SK-N-SH (cell line): ENCODE data around the gene POLN. TPM values are rescaled to one million over a fixed set of nuclear protein-coding genes. Genes with fewer than 3 reads are reported as not detected.

Source experiments
- CTCF ChIA-PET: fragments of 300-600, 350-600 bp; formaldehyde crosslinking; extraction: SDS; loops from one replicate; lab custom pipeline; 2021; lab: Yijun Ruan, JAX
- POLR2A ChIA-PET: fragments of 350-600 bp; sonication (Branson Sonifier 250); formaldehyde crosslinking; extraction: SDS; loops from one replicate; lab custom pipeline; 2020; ENCODE audit warnings: antibody characterized with exemption, inconsistent platforms; lab: Yijun Ruan, JAX
- DNase-seq: peaks from one replicate; pipeline ENCODE4 v3.0.0; 2012
- H2AFZ ChIP-seq: fragments of 200-600 bp; sonication (generic); 2 replicates; pipeline ENCODE4 v1.8.1; 2016; ENCODE audit warnings: antibody characterized with exemption, mild to moderate bottlenecking, low read depth
- H3F3A ChIP-seq: fragments of 200-600 bp; sonication (generic); replicated peaks from 2 replicates; pipeline ENCODE3; 2016; ENCODE audit warnings: antibody characterized with exemption, mild to moderate bottlenecking; ENCODE audit not compliant: insufficient read depth
- H3K27ac ChIP-seq, 2 experiments: fragments of 200-500 bp in 1 of 2; fragments of 200-600 bp in 1 of 2; sonication (Bioruptor generic) in 1 of 2; sonication (generic), shearing (Covaris generic) in 1 of 2; 2 replicates each; pipeline versions ENCODE4 v1.5.1 to v1.6.1; 2014 to 2016; ENCODE audit warnings: low read depth in 2 of 2, inconsistent platforms in 1 of 2, low read length in 1 of 2, mild to moderate bottlenecking in 1 of 2, mixed read lengths in 1 of 2
- H3K27me3 ChIP-seq: fragments of 200-600 bp; sonication (generic), shearing (Covaris generic); 2 replicates; pipeline ENCODE4 v1.6.1; 2016; ENCODE audit warnings: mixed run types; ENCODE audit not compliant: insufficient read depth
- H3K36me3 ChIP-seq, 2 experiments: fragments of 200-500 bp in 1 of 2; fragments of 200-600 bp in 1 of 2; sonication (Bioruptor generic) in 1 of 2; sonication (generic) in 1 of 2; replicated peaks in 1 of 2; 2 replicates each; pipeline versions ENCODE3 to v1.5.1; 2014 to 2016; ENCODE audit warnings: low read length in 1 of 2, mild to moderate bottlenecking in 1 of 2; ENCODE audit not compliant: insufficient read depth in 2 of 2, control insufficient read depth in 1 of 2
- H3K4me1 ChIP-seq, 2 experiments: fragments of 200-500 bp in 1 of 2; fragments of 200-600 bp in 1 of 2; sonication (Bioruptor generic) in 1 of 2; sonication (generic), shearing (Covaris generic) in 1 of 2; 2 replicates each; pipeline versions ENCODE4 v1.5.1 to v1.6.1; 2014 to 2016; ENCODE audit warnings: low read depth in 1 of 2, low read length in 1 of 2, mixed run types in 1 of 2; ENCODE audit not compliant: insufficient read depth in 2 of 2, control insufficient read depth in 1 of 2
- H3K4me2 ChIP-seq: fragments of 200-600 bp; sonication (generic), shearing (Covaris generic); 2 replicates; pipeline ENCODE4 v1.6.1; 2017; ENCODE audit warnings: mixed run types
- H3K4me3 ChIP-seq, 2 experiments: fragments of 200-500 bp in 1 of 2; fragments of 200-600 bp in 1 of 2; sonication (Bioruptor generic) in 1 of 2; sonication (generic), shearing (Covaris generic) in 1 of 2; 2 replicates each; pipeline versions ENCODE4 v1.5.1 to v1.8.1; 2014 to 2016; ENCODE audit warnings: low read depth in 2 of 2, inconsistent platforms in 1 of 2, low read length in 1 of 2, mild to moderate bottlenecking in 1 of 2, mixed read lengths in 1 of 2, moderate library complexity in 1 of 2
- H3K79me2 ChIP-seq: fragments of 200-600 bp; sonication (generic); 2 replicates; pipeline ENCODE4 v1.8.1; 2017; ENCODE audit warnings: mild to moderate bottlenecking; ENCODE audit not compliant: insufficient read depth
- H3K9ac ChIP-seq: fragments of 200-600 bp; sonication (generic); 2 replicates; pipeline ENCODE4 v1.6.1; 2017; ENCODE audit warnings: mixed run types
- H3K9me2 ChIP-seq: fragments of 200-600 bp; sonication (generic); 2 replicates; pipeline ENCODE4 v1.6.1; 2017; ENCODE audit warnings: mixed run types
- H3K9me3 ChIP-seq: fragments of 200-600 bp; sonication (generic); 2 replicates; pipeline ENCODE4 v1.6.1; 2017; ENCODE audit warnings: mixed run types, mild to moderate bottlenecking, moderate library complexity
- H4K20me1 ChIP-seq: fragments of 200-600 bp; sonication (generic); 2 replicates; pipeline ENCODE4 v1.6.1; 2017; ENCODE audit warnings: mild to moderate bottlenecking, mixed run types; ENCODE audit not compliant: insufficient read depth
- CHD2 ChIP-seq: fragments of 150-350 bp; IDR thresholded peaks from 2 replicates; pipeline ENCODE4 v1.6.1; 2018; ENCODE audit warnings: low read length; ENCODE audit not compliant: partially characterized antibody
- EP300 ChIP-seq, 2 experiments: IDR thresholded peaks; 2 replicates each; pipeline versions ENCODE4 v1.4.0 to v1.6.1; 2012; ENCODE audit warnings: borderline replicate concordance in 1 of 2, low read depth in 1 of 2, low read length in 1 of 2
- EZH2phosphoT487 ChIP-seq: fragments of 200-600 bp; sonication (generic); IDR thresholded peaks from 2 replicates; pipeline ENCODE4 v1.6.1; 2017; ENCODE audit warnings: low read depth, mixed run types, mild to moderate bottlenecking, antibody characterized with exemption, moderate library complexity, borderline replicate concordance
- FOSL2 ChIP-seq: IDR thresholded peaks from 2 replicates; pipeline ENCODE4 v1.4.0; 2012; ENCODE audit warnings: low read depth, mild to moderate bottlenecking, moderate library complexity, borderline replicate concordance
- FOXJ3 ChIP-seq: sonication (generic); formaldehyde crosslinking; IDR thresholded peaks from 2 replicates; pipeline ENCODE4 v1.5.1; 2020; ENCODE audit warnings: mild to moderate bottlenecking, missing genetic modification reagents
- GATA2 ChIP-seq: sonication (generic); formaldehyde crosslinking; IDR thresholded peaks from 2 replicates; pipeline ENCODE4 v1.5.0; 2020; ENCODE audit warnings: mild to moderate bottlenecking, missing genetic modification reagents
- JUND ChIP-seq: IDR thresholded peaks from 2 replicates; pipeline ENCODE4 v1.4.0; 2012
- MEF2A ChIP-seq: IDR thresholded peaks from 2 replicates; pipeline ENCODE4 v1.4.0; 2012; ENCODE audit warnings: low read depth, borderline replicate concordance
- POLR2AphosphoS5 ChIP-seq: IDR thresholded peaks from 2 replicates; pipeline ENCODE4 v1.6.1; 2012; ENCODE audit warnings: low read depth, low read length
- RAD21 ChIP-seq: IDR thresholded peaks from 2 replicates; pipeline ENCODE4 v1.6.1; 2012; ENCODE audit warnings: mild to moderate bottlenecking, low read length
- RFX5 ChIP-seq: IDR thresholded peaks from 2 replicates; pipeline ENCODE4 v1.6.1; 2012; ENCODE audit warnings: mild to moderate bottlenecking, improper control_type of control experiment, low read length
- SIN3A ChIP-seq: IDR thresholded peaks from 2 replicates; pipeline ENCODE4 v1.6.1; 2012; ENCODE audit warnings: low read depth, mild to moderate bottlenecking, low read length, moderate library complexity, borderline replicate concordance
- SMC3 ChIP-seq: IDR thresholded peaks from 2 replicates; pipeline ENCODE4 v1.6.1; 2012; ENCODE audit warnings: low read depth, low read length, improper control_type of control experiment
- TCF12 ChIP-seq: IDR thresholded peaks from 2 replicates; pipeline ENCODE4 v1.4.0; 2012
- YY1 ChIP-seq: IDR thresholded peaks from 2 replicates; pipeline ENCODE4 v1.4.0; 2012; ENCODE audit warnings: low read depth, mild to moderate bottlenecking
- polyA plus RNA-seq, 3 experiments: library from polyadenylated mRNA; depleted of rRNA; stranded (reverse); fragments of >200 nt; gene quantifications; 2 replicates each; pipeline ENCODE4 v1.2.3, GENCODE V29; 2012
- TF ChIP-seq, protein P1 (sequence below): IDR thresholded peaks from 2 replicates; pipeline ENCODE4 v1.4.0; 2012; ENCODE audit warnings: low read depth, borderline replicate concordance
- TF ChIP-seq, protein P2 (sequence below): IDR thresholded peaks from 2 replicates; pipeline ENCODE4 v1.4.0; 2012; ENCODE audit warnings: low read depth
- TF ChIP-seq, protein P3 (sequence below): IDR thresholded peaks from 2 replicates; pipeline ENCODE4; 2012
- TF ChIP-seq, protein P4 (sequence below): IDR thresholded peaks from 2 replicates; pipeline ENCODE4 v1.4.0; 2012; ENCODE audit warnings: low read depth, borderline replicate concordance

The POLN gene
- polyA plus RNA-seq, 1 of the 3 experiments (the other 2 are of a cell fraction), result 0.67 TPM

DNA sequence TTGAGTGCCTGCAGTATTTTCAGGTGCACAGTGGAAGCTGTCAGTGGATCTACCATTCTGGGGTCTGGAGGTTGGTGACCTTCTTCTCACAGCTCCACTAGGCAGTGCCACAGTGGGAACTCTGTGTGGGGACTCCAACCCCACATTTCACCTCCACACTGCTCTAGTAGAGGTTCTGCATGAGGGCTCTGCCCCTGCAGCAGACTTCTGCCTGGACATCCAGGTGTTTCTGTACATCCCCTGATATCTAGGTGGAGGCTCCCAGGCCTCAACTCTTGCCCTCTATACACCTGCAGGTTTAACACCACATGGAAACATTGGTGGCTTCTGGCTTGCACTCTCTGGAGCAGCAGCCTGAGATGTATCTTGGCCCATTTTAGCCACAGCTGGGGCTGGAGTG, 216.1 kb downstream of the POLN start:
- DNase-seq, result no peak
- H3K27ac ChIP-seq, result no peak overlapping the region
- ChIA-PET CTCF (no interaction called here), POLR2A (no interaction called here)
- no peak overlapping the region for H3K4me3 ChIP-seq
- no peak overlapping the region for H2AFZ ChIP-seq
- H3K9me2 ChIP-seq, result no peaks in the 10 kb centered on the region
- no peak overlapping the region for H3K4me2 ChIP-seq
- no peaks in the 10 kb centered on the region for H3K9me3 ChIP-seq
- no peaks in the 10 kb centered on the region for H3F3A ChIP-seq
- TF ChIP-seq, protein P1, sequence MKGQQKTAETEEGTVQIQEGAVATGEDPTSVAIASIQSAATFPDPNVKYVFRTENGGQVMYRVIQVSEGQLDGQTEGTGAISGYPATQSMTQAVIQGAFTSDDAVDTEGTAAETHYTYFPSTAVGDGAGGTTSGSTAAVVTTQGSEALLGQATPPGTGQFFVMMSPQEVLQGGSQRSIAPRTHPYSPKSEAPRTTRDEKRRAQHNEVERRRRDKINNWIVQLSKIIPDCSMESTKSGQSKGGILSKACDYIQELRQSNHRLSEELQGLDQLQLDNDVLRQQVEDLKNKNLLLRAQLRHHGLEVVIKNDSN, result no peak
- TF ChIP-seq JUND (no peak), FOSL2 (no peak), SIN3A (no peak), CHD2 (no peak), MEF2A (no peak), RFX5 (no peak), YY1 (no peak), POLR2AphosphoS5 (no peak), RAD21 (no peak), FOXJ3 (CRISPR knock-in tag) (no peak), EP300 (IDR thresholded peaks at IDR 0.05; ENCODE audit: borderline replicate concordance in 1 of 2, low read depth in 1 of 2, low read length in 1 of 2) (no peak), TCF12 (no peak), GATA2 (CRISPR knock-in tag) (no peak), EZH2phosphoT487 (no peak), SMC3 (no peak)
- TF ChIP-seq, protein P2, sequence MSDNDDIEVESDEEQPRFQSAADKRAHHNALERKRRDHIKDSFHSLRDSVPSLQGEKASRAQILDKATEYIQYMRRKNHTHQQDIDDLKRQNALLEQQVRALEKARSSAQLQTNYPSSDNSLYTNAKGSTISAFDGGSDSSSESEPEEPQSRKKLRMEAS, result no peak
- TF ChIP-seq, protein P3, sequence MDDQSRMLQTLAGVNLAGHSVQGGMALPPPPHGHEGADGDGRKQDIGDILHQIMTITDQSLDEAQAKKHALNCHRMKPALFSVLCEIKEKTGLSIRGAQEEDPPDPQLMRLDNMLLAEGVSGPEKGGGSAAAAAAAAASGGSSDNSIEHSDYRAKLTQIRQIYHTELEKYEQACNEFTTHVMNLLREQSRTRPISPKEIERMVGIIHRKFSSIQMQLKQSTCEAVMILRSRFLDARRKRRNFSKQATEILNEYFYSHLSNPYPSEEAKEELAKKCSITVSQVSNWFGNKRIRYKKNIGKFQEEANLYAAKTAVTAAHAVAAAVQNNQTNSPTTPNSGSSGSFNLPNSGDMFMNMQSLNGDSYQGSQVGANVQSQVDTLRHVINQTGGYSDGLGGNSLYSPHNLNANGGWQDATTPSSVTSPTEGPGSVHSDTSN, result no peak
- TF ChIP-seq, protein P4, sequence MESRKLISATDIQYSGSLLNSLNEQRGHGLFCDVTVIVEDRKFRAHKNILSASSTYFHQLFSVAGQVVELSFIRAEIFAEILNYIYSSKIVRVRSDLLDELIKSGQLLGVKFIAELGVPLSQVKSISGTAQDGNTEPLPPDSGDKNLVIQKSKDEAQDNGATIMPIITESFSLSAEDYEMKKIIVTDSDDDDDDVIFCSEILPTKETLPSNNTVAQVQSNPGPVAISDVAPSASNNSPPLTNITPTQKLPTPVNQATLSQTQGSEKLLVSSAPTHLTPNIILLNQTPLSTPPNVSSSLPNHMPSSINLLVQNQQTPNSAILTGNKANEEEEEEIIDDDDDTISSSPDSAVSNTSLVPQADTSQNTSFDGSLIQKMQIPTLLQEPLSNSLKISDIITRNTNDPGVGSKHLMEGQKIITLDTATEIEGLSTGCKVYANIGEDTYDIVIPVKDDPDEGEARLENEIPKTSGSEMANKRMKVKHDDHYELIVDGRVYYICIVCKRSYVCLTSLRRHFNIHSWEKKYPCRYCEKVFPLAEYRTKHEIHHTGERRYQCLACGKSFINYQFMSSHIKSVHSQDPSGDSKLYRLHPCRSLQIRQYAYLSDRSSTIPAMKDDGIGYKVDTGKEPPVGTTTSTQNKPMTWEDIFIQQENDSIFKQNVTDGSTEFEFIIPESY, result no peak
- H3K4me1 ChIP-seq, result no peaks in the 10 kb centered on the region
- no peaks in the 10 kb centered on the region for H3K79me2 ChIP-seq
- no peaks in the 10 kb centered on the region for H4K20me1 ChIP-seq
- no peaks in the 10 kb centered on the region for H3K27me3 ChIP-seq
- H3K9ac ChIP-seq, result no peak overlapping the region
- H3K36me3 ChIP-seq, result no peaks in the 10 kb centered on the region
